ENCODE results near the gene PAK5. TPM values are rescaled to one million over a fixed set of nuclear protein-coding genes. Genes with fewer than 3 reads are reported as not detected.

Gene PAK5
- 0.13 TPM for total RNA-seq
- 0.22 TPM for polyA plus RNA-seq (ENCODE audit: insufficient read depth, low read depth, low replicate concordance)
- long read RNA-seq, donor 1: 0 reads
- long read RNA-seq, donor 2: 0 reads
- long read RNA-seq, donor 3: 0 reads
- long read RNA-seq, donor 4, full-length matches to known transcripts: 1 of 1 reads
- long read RNA-seq, donor 4, partial matches to known transcripts: 0 of 1 reads
- long read RNA-seq, donor 4, other reads (novel, unspliced or antisense): 0 of 1 reads
- long read RNA-seq, donor 5: 0 reads
- long read RNA-seq, donor 6: 0 reads
- long read RNA-seq, donor 7: 0 reads
- long read RNA-seq, donor 8: 0 reads
- long read RNA-seq, donor 9: 0 reads
- long read RNA-seq, donor 10: 0 reads

- no peak within 1 kb of the TSS for H3K27ac ChIP-seq (ENCODE audit: low read depth in 2 of 2, low read length in 2 of 2)
- TF ChIP-seq CTCF (IDR thresholded peaks at IDR 0.05; ENCODE audit: borderline replicate concordance, extremely low read depth, insufficient read depth): no peak
Observed at GRCh38 chr20:9838378-9839295, at the start of gene PAK5. TSS of gene PAK5 (minus strand) at chr20:9839076. CDS start at chr20:9644328, 194,748 bp downstream.

GRCh38 chr20:9887706-9888105 lies 48.8 kb upstream of the PAK5 start:
- FAIRE-seq (no peak), DNase-seq (no peak)
- intact Hi-C loops (cut with DNase I): no loop called here

More at GRCh38 chr20:9838378-9839295, at the start of gene PAK5:
- peak within 1 kb of the TSS; percentile 28 to 59 (median 53) for H3K4me3 ChIP-seq (ENCODE audit: low read length in 3 of 3)
- DNase-seq (peak; percentile 81 to 96 (median 94)), FAIRE-seq (no peak)
- peaks cover 0 to 4% (median 0%) of the 10 kb centered on the region in 3 donors for H3K4me1 ChIP-seq (ENCODE audit: control insufficient read depth in 2 of 3, insufficient read depth in 2 of 3, low read depth in 1 of 3, low read length in 3 of 3)
- intact Hi-C loops (cut with DNase I): no loop called here
- H3K9me3 ChIP-seq (ENCODE audit: control insufficient read depth in 2 of 3, insufficient read depth in 1 of 3, low read length in 3 of 3): no peaks in the 10 kb centered on the region
- H3K27me3 ChIP-seq (ENCODE audit: control insufficient read depth, insufficient read depth, low read length): peaks cover 2% of the 10 kb centered on the region
- H3K36me3 ChIP-seq (ENCODE audit: control insufficient read depth in 2 of 3, insufficient read depth in 3 of 3, low read length in 3 of 3): no peaks in the 10 kb centered on the region
- peak within 1 kb of the TSS in 1 of 3 donors; percentile 31 for H3K9ac ChIP-seq (ENCODE audit: low read length in 3 of 3)

GRCh38 chr20:9886227-9886626 lies 47.4 kb upstream of the PAK5 start:
- no peak overlapping the region for H3K9ac ChIP-seq (ENCODE audit: low read length in 3 of 3)
- no peak overlapping the region for H3K4me3 ChIP-seq (ENCODE audit: low read length in 3 of 3)
- intact Hi-C loops (cut with DNase I): no loop called here
- no peaks in the 10 kb centered on the region for H3K9me3 ChIP-seq (ENCODE audit: control insufficient read depth in 2 of 3, insufficient read depth in 1 of 3, low read length in 3 of 3)
- DNase-seq: no peak
- no peaks in the 10 kb centered on the region for H3K4me1 ChIP-seq (ENCODE audit: control insufficient read depth in 2 of 3, insufficient read depth in 2 of 3, low read depth in 1 of 3, low read length in 3 of 3)
- no peaks in the 10 kb centered on the region for H3K27me3 ChIP-seq (ENCODE audit: control insufficient read depth, insufficient read depth, low read length)
- no peak overlapping the region for H3K27ac ChIP-seq (ENCODE audit: low read depth in 2 of 2, low read length in 2 of 2)
- FAIRE-seq: no peak
- no peaks in the 10 kb centered on the region for H3K36me3 ChIP-seq (ENCODE audit: control insufficient read depth in 2 of 3, insufficient read depth in 3 of 3, low read length in 3 of 3)
- TF ChIP-seq CTCF (IDR thresholded peaks at IDR 0.05; ENCODE audit: borderline replicate concordance, extremely low read depth, insufficient read depth): no peak

More at GRCh38 chr20:9887706-9888105, 48.8 kb upstream of the PAK5 start:
- Histone ChIP-seq H3K9ac (ENCODE audit: low read length in 3 of 3) (no peak overlapping the region), H3K4me1 (ENCODE audit: control insufficient read depth in 2 of 3, insufficient read depth in 2 of 3, low read depth in 1 of 3, low read length in 3 of 3) (no peaks in the 10 kb centered on the region), H3K36me3 (ENCODE audit: control insufficient read depth in 2 of 3, insufficient read depth in 3 of 3, low read length in 3 of 3) (no peaks in the 10 kb centered on the region), H3K27me3 (ENCODE audit: control insufficient read depth, insufficient read depth, low read length) (no peaks in the 10 kb centered on the region), H3K4me3 (ENCODE audit: low read length in 3 of 3) (no peak overlapping the region), H3K27ac (ENCODE audit: low read depth in 2 of 2, low read length in 2 of 2) (no peak overlapping the region), H3K9me3 (ENCODE audit: control insufficient read depth in 2 of 3, insufficient read depth in 1 of 3, low read length in 3 of 3) (no peaks in the 10 kb centered on the region)
- no peak for TF ChIP-seq CTCF (IDR thresholded peaks at IDR 0.05; ENCODE audit: borderline replicate concordance, extremely low read depth, insufficient read depth)

Measured in kidney (tissue), 22 donors.